Inflammatory macrophage treated with lipopolysaccharide for 1 hour (primary cell): Measurements from ENCODE around the gene FGF11.

Source experiments
- DNase-seq, 2 donors: peaks; one replicate each; pipeline ENCODE4 v3.0.0-alpha.2; 2020 to 2022

Gene FGF11

GRCh38 chr17:7439462-7440112, at the start of gene FGF11:
Gene FGF11 (plus strand): TSS chr17:7439512. CDS start chr17:7439621, 109 bp downstream.
- DNase-seq: no peak

DNA sequence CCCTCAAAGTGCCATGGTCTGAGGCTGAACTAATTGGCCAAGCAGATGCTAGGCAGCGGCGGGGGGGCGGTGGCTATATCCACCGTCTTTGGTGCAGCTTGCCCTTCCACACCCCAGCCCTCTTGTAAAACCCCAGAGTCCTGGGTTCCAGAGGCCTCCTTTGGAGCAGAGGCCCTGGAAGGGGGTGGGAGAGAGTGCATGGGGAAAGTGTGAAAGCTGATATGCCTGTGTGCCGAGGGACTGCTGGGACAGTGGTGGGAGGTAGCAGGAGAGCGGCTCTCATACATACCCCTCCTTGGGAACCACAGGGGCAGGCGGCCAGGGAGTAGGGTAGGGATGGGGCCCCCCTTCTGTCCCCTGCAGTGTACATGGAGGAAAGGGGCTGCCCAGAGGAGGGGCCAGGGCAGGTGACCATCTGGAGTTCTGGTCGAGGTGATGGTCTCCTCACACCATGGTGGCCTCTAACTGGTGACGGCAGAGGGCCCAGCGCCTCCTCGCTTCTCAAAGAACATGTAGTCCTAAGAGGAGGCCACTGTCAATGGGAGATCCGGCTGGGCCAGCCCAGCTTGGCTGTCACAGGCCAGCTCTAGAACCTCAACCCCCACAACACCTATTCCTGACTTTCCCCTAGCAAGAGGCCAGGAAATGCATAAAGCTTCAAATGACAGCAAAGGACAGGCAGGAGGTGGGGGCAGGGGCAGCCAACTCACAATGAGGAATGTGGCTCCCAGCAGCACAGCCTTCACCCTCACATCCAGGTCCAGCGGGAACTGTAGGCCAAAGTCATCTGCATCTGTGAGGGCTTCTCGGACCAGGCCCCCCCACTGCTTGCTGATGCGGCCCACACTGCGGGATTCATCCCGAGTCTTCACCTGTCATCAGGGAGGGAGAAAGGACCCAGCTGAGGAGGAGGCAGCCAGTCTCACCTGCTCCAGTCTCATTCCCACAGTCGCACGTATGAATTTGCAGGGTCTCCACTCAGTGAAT, 49.1 kb upstream of the FGF11 start:
- DNase-seq: no peak

DNA sequence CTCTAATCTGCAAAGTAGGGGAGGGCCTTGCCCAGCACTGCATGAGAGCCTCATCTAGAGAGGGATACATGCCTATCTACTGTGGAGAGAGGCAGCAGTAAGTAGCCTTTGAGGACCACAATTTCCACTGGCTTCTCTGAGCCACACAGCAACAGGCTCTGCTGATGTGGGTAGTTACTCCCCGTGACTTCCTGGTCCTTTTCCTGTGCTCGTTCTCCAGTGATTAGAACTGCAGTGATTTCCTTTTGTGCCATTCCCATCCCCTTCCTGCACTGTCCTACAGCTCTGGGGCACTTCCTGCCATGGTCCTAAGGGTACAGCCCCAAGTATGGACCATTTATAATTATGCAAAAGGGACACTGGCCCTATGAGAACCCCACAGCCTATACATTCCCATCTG, 48.0 kb upstream of the FGF11 start:
- DNase-seq: no peak

GRCh38 chr17:7392696-7393612, 46.4 kb upstream of the FGF11 start:
- no peak for DNase-seq

DNA sequence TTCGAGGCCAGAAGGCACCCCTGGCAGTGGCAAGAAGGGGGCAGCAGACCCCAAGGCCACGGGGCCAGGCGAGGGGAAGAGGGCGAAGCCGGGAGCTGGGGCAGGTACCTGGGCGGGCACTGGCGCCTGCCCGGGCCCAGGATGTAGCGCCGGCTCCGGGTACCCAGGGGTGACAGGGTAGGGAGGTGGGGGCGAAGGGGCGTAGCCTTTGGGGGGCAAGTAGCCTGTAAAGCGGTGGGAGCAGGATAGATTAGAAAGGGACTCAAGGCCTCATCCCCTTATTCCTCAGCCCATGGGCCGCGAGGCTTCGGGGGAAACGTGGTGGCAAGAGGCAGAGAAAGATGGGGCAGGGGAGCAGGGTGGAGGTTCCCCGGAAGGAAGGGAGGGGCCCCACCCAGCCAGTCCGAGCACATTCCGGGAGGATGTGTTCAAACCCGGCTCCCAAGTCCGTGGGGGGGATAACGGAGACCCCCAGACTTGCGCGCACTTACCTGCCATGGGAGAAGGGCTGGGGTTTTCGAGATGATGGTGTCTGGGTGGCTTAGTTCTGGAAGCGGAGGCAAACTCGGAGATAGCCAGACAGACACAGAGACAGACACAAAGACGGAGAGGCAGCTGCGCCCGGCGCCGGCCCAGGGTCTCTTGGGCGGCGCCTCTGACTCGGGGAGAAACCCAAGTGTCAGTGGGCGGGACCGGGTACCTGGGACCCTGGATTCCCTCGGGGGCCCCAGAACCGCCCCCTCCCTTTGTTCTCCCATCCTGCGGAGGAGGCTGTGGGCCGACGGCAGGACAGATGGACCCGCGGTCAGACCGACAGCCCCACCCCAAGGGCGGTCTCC, 45.5 kb upstream of the FGF11 start:
- no peak for DNase-seq

DNA sequence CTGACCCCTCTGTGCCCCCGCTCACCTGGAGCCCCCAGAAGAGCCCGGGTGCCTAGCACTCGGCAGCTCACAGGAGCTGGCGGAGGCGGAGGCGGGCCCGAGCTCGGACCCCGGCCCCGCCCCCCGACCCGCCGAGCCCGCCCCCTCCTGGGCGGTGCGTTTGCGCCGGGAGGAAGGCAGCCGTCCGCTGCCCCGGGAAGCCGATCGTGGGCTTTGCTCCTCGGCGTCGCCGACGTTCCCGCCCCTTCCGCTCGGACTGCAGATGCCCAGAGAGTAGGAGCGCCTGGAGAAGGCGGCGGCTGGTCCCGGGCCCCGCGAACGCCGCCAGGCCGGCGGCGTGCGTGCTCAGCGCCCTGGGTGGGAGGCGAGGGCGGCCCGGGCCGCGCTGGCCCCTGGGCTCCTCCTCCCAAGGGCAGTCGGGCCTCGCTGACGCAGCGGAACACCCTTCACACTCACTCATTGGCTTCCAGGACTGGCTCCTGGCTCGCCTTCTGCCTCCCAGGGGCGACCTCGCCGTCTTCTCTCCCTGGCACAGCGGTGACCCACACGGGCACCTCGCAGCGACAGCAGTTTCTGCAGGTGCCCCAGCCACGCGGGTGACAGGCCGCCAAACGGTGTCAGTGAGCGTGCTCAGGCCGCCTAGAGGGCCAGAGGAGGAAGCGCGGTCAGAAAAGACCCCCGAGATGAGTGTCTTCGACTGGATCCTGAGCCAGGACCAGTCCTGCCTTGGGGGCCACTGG, 44.7 kb upstream of the FGF11 start, which contains the start of gene PLSCR3:
Gene PLSCR3, minus strand, starts transcription at position 74 of the 740 bp plus-strand sequence. CDS start 415 bp downstream, outside the sequence.
- peak; percentile 69 to 76 for DNase-seq

DNA sequence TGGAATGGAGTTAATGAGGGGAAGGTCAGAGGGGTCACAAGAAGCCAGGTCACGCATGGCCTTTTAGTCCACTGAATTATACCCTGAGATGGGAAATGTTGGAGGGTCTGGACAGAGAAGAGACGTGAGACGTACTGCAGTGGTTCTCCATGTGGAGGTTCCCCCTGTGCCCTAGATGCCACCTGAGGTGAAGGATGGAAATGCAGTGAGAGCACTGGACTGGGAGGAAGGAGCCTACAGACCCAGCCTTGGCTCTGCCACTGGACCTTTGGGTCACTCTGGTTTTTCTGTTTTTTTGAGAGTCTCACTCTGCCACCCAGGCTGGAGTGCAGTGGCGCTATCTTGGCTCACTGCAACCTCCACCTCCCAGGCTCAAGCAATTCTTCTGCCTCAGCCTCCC, 43.2 kb upstream of the FGF11 start:
- DNase-seq: no peak

- DNase-seq: no peak
Measured at GRCh38 chr17:7398612-7399011, 40.7 kb upstream of the FGF11 start.

GRCh38 chr17:7403043-7403726, 36.1 kb upstream of the FGF11 start:
- peak in 1 of 2 donors; percentile 2 for DNase-seq

DNA sequence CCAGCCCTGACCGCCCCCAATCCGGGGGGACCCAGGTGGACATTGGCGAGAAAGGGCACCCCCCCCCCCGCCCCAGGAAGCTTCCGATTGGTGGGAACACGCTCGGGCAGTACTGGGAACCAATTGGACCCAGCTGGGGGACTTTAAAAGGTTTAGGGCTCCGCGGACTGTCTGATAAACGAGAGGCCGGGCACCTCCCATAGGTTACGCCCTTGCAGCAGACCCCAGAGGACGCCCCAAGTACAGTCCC, 35.7 kb upstream of the FGF11 start:
- DNase-seq: no peak

DNA sequence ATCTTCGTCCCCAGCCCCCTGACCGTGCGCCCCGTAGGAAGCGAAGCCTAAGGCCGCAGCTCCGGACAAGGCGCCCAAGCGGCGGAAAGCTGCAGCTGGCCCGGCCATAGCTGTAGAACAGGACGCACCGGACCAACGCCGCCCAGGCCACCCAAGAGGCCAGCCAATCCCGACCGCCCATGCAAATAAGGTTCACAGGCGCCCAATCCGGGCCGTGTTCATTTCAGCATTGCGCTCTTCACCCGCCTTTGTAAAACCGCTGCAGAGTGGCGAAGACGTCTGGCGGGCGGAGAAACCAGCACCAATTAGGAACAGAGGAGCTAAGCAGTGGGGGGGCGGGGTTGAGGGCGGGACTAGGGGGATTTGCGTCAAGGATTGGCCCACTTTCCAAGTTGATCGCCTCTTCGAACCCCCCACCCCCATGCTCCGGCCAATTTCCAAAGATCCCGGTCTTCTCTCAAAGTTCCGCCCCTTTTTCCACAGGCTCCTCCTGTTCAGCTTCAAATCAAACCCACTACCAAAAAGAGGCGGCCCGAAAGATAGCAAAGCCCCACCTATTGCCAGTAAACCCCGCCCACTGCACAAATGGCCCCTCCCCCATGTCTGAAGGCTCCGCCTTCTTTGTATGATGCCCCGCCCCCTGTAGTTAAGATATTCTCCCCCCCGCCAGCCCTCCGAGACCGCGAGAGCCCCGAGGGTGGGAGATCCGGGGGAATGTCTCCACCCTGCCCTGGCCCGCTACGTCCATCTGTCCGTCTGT, 35.2 kb upstream of the FGF11 start, which contains the start of gene TMEM256:
Gene TMEM256, minus strand, starts transcription at position 121 of the 760 bp plus-strand sequence. Its CDS starts 13 bp downstream, at position 108.
- peak; percentile 99 for DNase-seq

- DNase-seq: no peak
Measured at GRCh38 chr17:7404737-7405349, 34.5 kb upstream of the FGF11 start.

- DNase-seq: no peak
Measured at GRCh38 chr17:7405350-7406234, 33.7 kb upstream of the FGF11 start.

GRCh38 chr17:7406235-7406825, 33.0 kb upstream of the FGF11 start:
- no peak for DNase-seq

- DNase-seq: no peak
Measured at GRCh38 chr17:7407082-7407481, 32.2 kb upstream of the FGF11 start.

GRCh38 chr17:7407485-7408251, 31.6 kb upstream of the FGF11 start, which contains the start of gene NLGN2:
Gene NLGN2 (plus strand): TSS chr17:7407845. CDS start chr17:7408256, 411 bp downstream.
- no peak for DNase-seq

- DNase-seq: no peak
Measured at GRCh38 chr17:7408252-7408727, 31.0 kb upstream of the FGF11 start.
